Bronchial epithelial cell (primary cell): Measurements from ENCODE around the gene IFNG-AS1. TPM values are rescaled to one million over a fixed set of nuclear protein-coding genes. Genes with fewer than 3 reads are reported as not detected.

Experiments
- DNase-seq: peaks from one replicate; pipeline ENCODE4 v3.0.0-alpha.2; 2010; ENCODE audit warnings: low read depth
- FAIRE-seq: peaks from 2 replicates; lab custom pipeline; 2011; peaks lifted over from hg19 to GRCh38; lab: Jason Lieb, UNC
- H3K27me3 ChIP-seq: 2 replicates; pipeline ENCODE4 v1.5.1; 2011; ENCODE audit warnings: low read length; ENCODE audit not compliant: control insufficient read depth, insufficient read depth
- H3K36me3 ChIP-seq: 2 replicates; pipeline ENCODE4 v1.5.1; 2011; ENCODE audit warnings: low read length; ENCODE audit not compliant: control insufficient read depth, insufficient read depth
- H3K4me3 ChIP-seq: 2 replicates; pipeline ENCODE4 v1.5.1; 2011; ENCODE audit warnings: mild to moderate bottlenecking, low read depth, low read length, control low read depth
- CTCF ChIP-seq: IDR thresholded peaks from 2 replicates; pipeline ENCODE4 v1.5.1; 2011; ENCODE audit warnings: mild to moderate bottlenecking, moderate library complexity, low read length, control low read depth, inconsistent platforms; ENCODE audit not compliant: insufficient read depth, severe bottlenecking
- total RNA-seq: library from RNA; depleted of rRNA; stranded (reverse); fragments of >200 nt; gene quantifications from 2 replicates; pipeline ENCODE4 v1.2.1, GENCODE V29; 2014

The IFNG-AS1 gene
- total RNA-seq, 1 donor from 2014 or later = not detected

- TF ChIP-seq CTCF = no peak
- no peak for FAIRE-seq
- Histone ChIP-seq H3K4me3 (no peak overlapping the region), H3K36me3 (no peaks in the 10 kb centered on the region), H3K27me3 (peaks cover 2% of the 10 kb centered on the region)
- DNase-seq = peak; percentile 87
Measured at GRCh38 chr12:67981287-67982162, 7.7 kb upstream of the IFNG-AS1 start.

- no peak for TF ChIP-seq CTCF
- Histone ChIP-seq H3K36me3 (no peaks in the 10 kb centered on the region), H3K4me3 (no peak overlapping the region), H3K27me3 (no peaks in the 10 kb centered on the region)
- no peak for DNase-seq
- no peak for FAIRE-seq
Measured at GRCh38 chr12:67982164-67982563, 7.1 kb upstream of the IFNG-AS1 start.

- no peak for TF ChIP-seq CTCF
- Histone ChIP-seq H3K27me3 (no peaks in the 10 kb centered on the region), H3K36me3 (no peaks in the 10 kb centered on the region), H3K4me3 (no peak overlapping the region)
- FAIRE-seq = no peak
- DNase-seq = no peak
Measured at GRCh38 chr12:67986632-67987031, 2.6 kb upstream of the IFNG-AS1 start.

GRCh38 chr12:67988601-67989021 is 636 bp upstream of the IFNG-AS1 start:
- DNase-seq = no peak
- TF ChIP-seq CTCF = no peak
- Histone ChIP-seq H3K27me3 (no peaks in the 10 kb centered on the region), H3K4me3 (no peak overlapping the region), H3K36me3 (no peaks in the 10 kb centered on the region)
- FAIRE-seq = no peak

GRCh38 chr12:67991158-67991557 is 1.9 kb downstream of the IFNG-AS1 start:
- Histone ChIP-seq H3K4me3 (no peak overlapping the region), H3K36me3 (no peaks in the 10 kb centered on the region), H3K27me3 (no peaks in the 10 kb centered on the region)
- FAIRE-seq = no peak
- TF ChIP-seq CTCF = no peak
- no peak for DNase-seq

GRCh38 chr12:67993143-67993542 is 3.9 kb downstream of the IFNG-AS1 start:
- TF ChIP-seq CTCF = no peak
- Histone ChIP-seq H3K36me3 (no peaks in the 10 kb centered on the region), H3K4me3 (no peak overlapping the region), H3K27me3 (no peaks in the 10 kb centered on the region)
- FAIRE-seq (no peak), DNase-seq (no peak)
